Measurements from ENCODE around the gene XG. TPM values are rescaled to one million over a fixed set of nuclear protein-coding genes. Genes with fewer than 3 reads are reported as not detected.

XG gene
- total and polyA plus RNA-seq, 2 of the 4 experiments (the other 2 are of a cell fraction) = under 0.01 TPM; not detected in 1

DNA sequence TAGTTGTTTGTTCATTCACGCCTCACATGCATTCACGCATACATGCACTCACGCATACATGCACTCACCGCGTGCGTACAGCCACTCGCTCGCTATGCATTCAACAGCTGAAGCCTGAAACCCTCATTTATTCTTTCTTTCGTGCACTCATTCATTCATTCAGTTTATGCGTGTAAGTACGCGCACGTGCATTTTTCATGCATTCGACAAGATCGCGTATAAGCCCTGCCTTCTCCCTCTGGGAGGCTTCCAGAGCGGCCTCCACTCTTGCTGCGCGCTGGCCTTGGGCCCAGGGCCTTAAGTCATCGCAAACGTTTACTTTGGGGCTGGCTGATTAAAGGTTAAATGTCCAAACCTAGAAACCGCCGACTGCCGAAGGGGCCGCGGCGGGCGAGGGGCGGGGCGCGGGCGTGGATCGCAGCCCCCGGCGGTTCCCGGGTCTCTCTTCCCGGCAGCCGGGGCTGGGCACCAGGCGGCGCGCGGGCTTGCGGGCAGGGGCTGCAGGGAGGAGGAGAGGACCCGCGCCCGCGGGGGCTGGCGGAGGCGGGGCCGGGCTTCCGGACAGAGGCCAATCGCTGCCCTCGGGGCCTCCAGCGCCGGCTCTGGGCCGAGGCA is 76.6 kb downstream of the XG start, which contains the start of gene GYG2:
GYG2 (plus strand) TSS at position 587 of the 615 bp plus-strand sequence. CDS start 1,259 bp downstream, outside the sequence.
- no TSS peak for BruUV-seq (replicated peaks)
- no peak within 1 kb of the TSS for H2BK20ac ChIP-seq (ENCODE audit: low read depth, low read length)
- H2BK15ac ChIP-seq (ENCODE audit: low read depth, low read length) = no peak within 1 kb of the TSS
- H4K91ac ChIP-seq (ENCODE audit: insufficient read depth, low read depth, low read length) = no peak within 1 kb of the TSS
- H2BK5ac ChIP-seq (ENCODE audit: low read depth, low read length, poor library complexity, severe bottlenecking) = no peak within 1 kb of the TSS
- H3K79me1 ChIP-seq (ENCODE audit: low read depth in 1 of 2, low read length in 2 of 2) = no peaks in the 10 kb centered on the region
- no peak within 1 kb of the TSS for H2BK120ac ChIP-seq (ENCODE audit: low read depth, low read length)
- H3K9me3 ChIP-seq (ENCODE audit: control insufficient read depth, insufficient read depth, low read length) = no peaks in the 10 kb centered on the region
- no peak within 1 kb of the TSS for H2AK5ac ChIP-seq (ENCODE audit: low read depth, low read length)
- DNase-seq = peak; percentile 46
- no peak within 1 kb of the TSS for H3K56ac ChIP-seq (ENCODE audit: extremely low read depth, insufficient read depth, low read length)
- no peak within 1 kb of the TSS for H3K18ac ChIP-seq (ENCODE audit: low read depth, low read length)
- CTCF ChIA-PET = no interaction called here
- no peak within 1 kb of the TSS; the same call in 1 of the 2 replicates for H3K27ac ChIP-seq (ENCODE audit: insufficient read depth, low read length)
- H4K20me1 ChIP-seq (ENCODE audit: insufficient read depth, low read length) = no peaks in the 10 kb centered on the region
- H3K9me1 ChIP-seq (ENCODE audit: insufficient read depth, low read length) = no peaks in the 10 kb centered on the region
- TF ChIP-seq MAZ (IDR thresholded peaks at IDR 0.05; ENCODE audit: borderline replicate concordance, low read depth, low read length) (no peak), BHLHE40 (IDR thresholded peaks at IDR 0.05; ENCODE audit: low read depth, low read length) (no peak), RAD21 (IDR thresholded peaks at IDR 0.05; ENCODE audit: low read length) (no peak), NFE2L2 (IDR thresholded peaks at IDR 0.05; ENCODE audit: low read depth, low read length) (no peak), RCOR1 (IDR thresholded peaks at IDR 0.05; ENCODE audit: insufficient replicate concordance, low read length) (no peak), MXI1 (IDR thresholded peaks at IDR 0.05; ENCODE audit: borderline replicate concordance, low read depth, low read length) (no peak), FOS (IDR thresholded peaks at IDR 0.05; ENCODE audit: low read depth, low read length) (no peak), MAFK (IDR thresholded peaks at IDR 0.05; ENCODE audit: low read depth, low read length) (no peak), SMC3 (IDR thresholded peaks at IDR 0.05; ENCODE audit: low read depth, low read length) (no peak)
- TF ChIP-seq, protein P1, sequence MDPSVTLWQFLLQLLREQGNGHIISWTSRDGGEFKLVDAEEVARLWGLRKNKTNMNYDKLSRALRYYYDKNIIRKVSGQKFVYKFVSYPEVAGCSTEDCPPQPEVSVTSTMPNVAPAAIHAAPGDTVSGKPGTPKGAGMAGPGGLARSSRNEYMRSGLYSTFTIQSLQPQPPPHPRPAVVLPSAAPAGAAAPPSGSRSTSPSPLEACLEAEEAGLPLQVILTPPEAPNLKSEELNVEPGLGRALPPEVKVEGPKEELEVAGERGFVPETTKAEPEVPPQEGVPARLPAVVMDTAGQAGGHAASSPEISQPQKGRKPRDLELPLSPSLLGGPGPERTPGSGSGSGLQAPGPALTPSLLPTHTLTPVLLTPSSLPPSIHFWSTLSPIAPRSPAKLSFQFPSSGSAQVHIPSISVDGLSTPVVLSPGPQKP (IDR thresholded peaks at IDR 0.05; ENCODE audit: borderline replicate concordance, low read depth, low read length) = no peak
- TF ChIP-seq, protein P2, sequence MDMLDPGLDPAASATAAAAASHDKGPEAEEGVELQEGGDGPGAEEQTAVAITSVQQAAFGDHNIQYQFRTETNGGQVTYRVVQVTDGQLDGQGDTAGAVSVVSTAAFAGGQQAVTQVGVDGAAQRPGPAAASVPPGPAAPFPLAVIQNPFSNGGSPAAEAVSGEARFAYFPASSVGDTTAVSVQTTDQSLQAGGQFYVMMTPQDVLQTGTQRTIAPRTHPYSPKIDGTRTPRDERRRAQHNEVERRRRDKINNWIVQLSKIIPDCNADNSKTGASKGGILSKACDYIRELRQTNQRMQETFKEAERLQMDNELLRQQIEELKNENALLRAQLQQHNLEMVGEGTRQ (IDR thresholded peaks at IDR 0.05; ENCODE audit: low read depth, low read length) = no peak
- H3K4ac ChIP-seq (ENCODE audit: low read depth, low read length) = no peak within 1 kb of the TSS
- peaks cover 3% of the 10 kb centered on the region; the same call in 1 of the 2 replicates for H3K36me3 ChIP-seq (ENCODE audit: control insufficient read depth, insufficient read depth, low read length)
- no peak within 1 kb of the TSS for H4K8ac ChIP-seq (ENCODE audit: low read depth in 2 of 2, low read length in 2 of 2)
- intact Hi-C loops (cut with micrococcal nuclease) (no loop called here), dilution Hi-C loops (cut with HindIII; ENCODE audit: low sequenced_read_pairs, unreplicated experiment) (no loop called here), in situ Hi-C loops (cut with MboI; ENCODE audit: low sequenced_read_pairs) (loop anchor here (10.0 kb wide), 1 partner anchor 1184 kb away; no protein-coding TSS in a partner anchor)
- H3K14ac ChIP-seq (replicated peaks; ENCODE audit: low read depth, low read length) = no peak within 1 kb of the TSS
- H3K4me3 ChIP-seq (ENCODE audit: insufficient read depth, low read depth, low read length) = peak within 1 kb of the TSS; percentile 48
- peak within 1 kb of the TSS; percentile 36 for H3K4me2 ChIP-seq (ENCODE audit: low read depth, low read length)
- no peak within 1 kb of the TSS for H4K5ac ChIP-seq (ENCODE audit: low read depth, low read length)
- peaks cover 2% of the 10 kb centered on the region; the same call in 1 of the 2 replicates for H3K27me3 ChIP-seq (ENCODE audit: control insufficient read depth, insufficient read depth, low read length)
- H2AK9ac ChIP-seq (replicated peaks; ENCODE audit: low read depth, low read length, poor library complexity) = no peak within 1 kb of the TSS
- POLR2A ChIA-PET (ENCODE audit: unreplicated experiment) = no interaction called here
- ATAC-seq (ENCODE audit: low read depth) = peak; percentile 91
- H3K4me1 ChIP-seq (ENCODE audit: control insufficient read depth, insufficient read depth, low read length) = no peaks in the 10 kb centered on the region; the same call in 1 of the 2 replicates
- no peak within 1 kb of the TSS for H3K23ac ChIP-seq (ENCODE audit: low read depth, low read length)
- peak within 1 kb of the TSS; percentile 18 for H3K9ac ChIP-seq (ENCODE audit: low read depth, low read length)
- H2AFZ ChIP-seq (replicated peaks; ENCODE audit: low read length, poor library complexity) = peak within 1 kb of the TSS; percentile 81
- 30% methylated on average over 21 of the region's 56 CpGs; no CpG with 5 or more reads in 1 of the 2 experiments for WGBS, 2 experiments (ENCODE audit: extremely low coverage in 2 of 2, insufficient read length in 1 of 2)

Measured in IMR-90 (cell line).